ENCODE results near the gene ITGBL1. TPM values are rescaled to one million over a fixed set of nuclear protein-coding genes. Genes with fewer than 3 reads are reported as not detected.

The ITGBL1 gene
- total RNA-seq, 1 experiment from 2014 or later = 0.89 TPM

GRCh38 chr13:101624210-101624922 is 171.9 kb downstream of the ITGBL1 start:
- no peak for DNase-seq
- Histone ChIP-seq H3K9me3 (ENCODE audit: low read length) (no peaks in the 10 kb centered on the region), H3K4me3 (ENCODE audit: low read length) (no peak overlapping the region), H3K27me3 (ENCODE audit: low read length) (no peaks in the 10 kb centered on the region), H3K27ac (ENCODE audit: low read length) (no peak overlapping the region), H2AFZ (ENCODE audit: low read length) (no peak overlapping the region; the same call in 1 of the 2 replicates), H3K36me3 (ENCODE audit: insufficient read depth, low read length) (no peaks in the 10 kb centered on the region), H3K9ac (ENCODE audit: low read length) (no peak overlapping the region), H4K20me1 (ENCODE audit: insufficient read depth, low read depth, low read length) (no peaks in the 10 kb centered on the region), H3K9me2 (replicated peaks; ENCODE audit: insufficient read depth, low read length) (no peaks in the 10 kb centered on the region), H3K4me2 (ENCODE audit: low read depth, low read length, poor library complexity, severe bottlenecking) (no peak overlapping the region), H3K79me2 (ENCODE audit: low read length) (no peaks in the 10 kb centered on the region), H3K4me1 (ENCODE audit: low read length) (peaks cover 29% of the 10 kb centered on the region)

- Histone ChIP-seq H3K4me1 (ENCODE audit: low read length) (peaks cover 29% of the 10 kb centered on the region), H3K4me2 (ENCODE audit: low read depth, low read length, poor library complexity, severe bottlenecking) (no peak overlapping the region), H2AFZ (ENCODE audit: low read length) (no peak overlapping the region), H3K36me3 (ENCODE audit: insufficient read depth, low read length) (no peaks in the 10 kb centered on the region), H3K27ac (ENCODE audit: low read length) (no peak overlapping the region), H4K20me1 (ENCODE audit: insufficient read depth, low read depth, low read length) (no peaks in the 10 kb centered on the region), H3K9me2 (replicated peaks; ENCODE audit: insufficient read depth, low read length) (no peaks in the 10 kb centered on the region), H3K4me3 (ENCODE audit: low read length) (no peak overlapping the region), H3K9ac (ENCODE audit: low read length) (no peak overlapping the region), H3K27me3 (ENCODE audit: low read length) (no peaks in the 10 kb centered on the region), H3K79me2 (ENCODE audit: low read length) (no peaks in the 10 kb centered on the region), H3K9me3 (ENCODE audit: low read length) (no peaks in the 10 kb centered on the region)
- DNase-seq = no peak
Measured at GRCh38 chr13:101624981-101625380, 172.5 kb downstream of the ITGBL1 start.

GRCh38 chr13:101626925-101627555 is 174.6 kb downstream of the ITGBL1 start:
- H3K9me2 ChIP-seq (replicated peaks; ENCODE audit: insufficient read depth, low read length) = no peaks in the 10 kb centered on the region
- H2AFZ ChIP-seq (ENCODE audit: low read length) = peak overlapping the region; percentile 79
- no peaks in the 10 kb centered on the region for H3K27me3 ChIP-seq (ENCODE audit: low read length)
- peak; percentile 41 for DNase-seq
- H3K9ac ChIP-seq (ENCODE audit: low read length) = peak overlapping the region; percentile 40; the same call in 1 of the 2 replicates
- H3K36me3 ChIP-seq (ENCODE audit: insufficient read depth, low read length) = no peaks in the 10 kb centered on the region
- H3K4me2 ChIP-seq (ENCODE audit: low read depth, low read length, poor library complexity, severe bottlenecking) = peak overlapping the region; percentile 74
- H3K27ac ChIP-seq (ENCODE audit: low read length) = peak overlapping the region; percentile 36; the same call in 1 of the 2 replicates
- no peaks in the 10 kb centered on the region for H3K79me2 ChIP-seq (ENCODE audit: low read length)
- H3K4me3 ChIP-seq (ENCODE audit: low read length) = peak overlapping the region; percentile 53
- H3K4me1 ChIP-seq (ENCODE audit: low read length) = peaks cover 31% of the 10 kb centered on the region
- no peaks in the 10 kb centered on the region for H4K20me1 ChIP-seq (ENCODE audit: insufficient read depth, low read depth, low read length)
- H3K9me3 ChIP-seq (ENCODE audit: low read length) = no peaks in the 10 kb centered on the region

GRCh38 chr13:101627556-101627943 is 175.1 kb downstream of the ITGBL1 start:
- no peaks in the 10 kb centered on the region for H3K9me2 ChIP-seq (replicated peaks; ENCODE audit: insufficient read depth, low read length)
- peak overlapping the region; percentile 53 for H3K4me3 ChIP-seq (ENCODE audit: low read length)
- no peaks in the 10 kb centered on the region for H3K36me3 ChIP-seq (ENCODE audit: insufficient read depth, low read length)
- peaks cover 31% of the 10 kb centered on the region for H3K4me1 ChIP-seq (ENCODE audit: low read length)
- no peak overlapping the region for H3K27ac ChIP-seq (ENCODE audit: low read length)
- no peaks in the 10 kb centered on the region for H3K79me2 ChIP-seq (ENCODE audit: low read length)
- no peaks in the 10 kb centered on the region for H4K20me1 ChIP-seq (ENCODE audit: insufficient read depth, low read depth, low read length)
- 0 out of 2 replicates have a peak overlapping the region, but pooled peaks have one; percentile 40 for H3K9ac ChIP-seq (ENCODE audit: low read length)
- no peaks in the 10 kb centered on the region for H3K9me3 ChIP-seq (ENCODE audit: low read length)
- H3K27me3 ChIP-seq (ENCODE audit: low read length) = no peaks in the 10 kb centered on the region
- peak overlapping the region; percentile 79 for H2AFZ ChIP-seq (ENCODE audit: low read length)
- H3K4me2 ChIP-seq (ENCODE audit: low read depth, low read length, poor library complexity, severe bottlenecking) = peak overlapping the region; percentile 74
- DNase-seq = no peak

- H3K27ac ChIP-seq (ENCODE audit: low read length) = no peak overlapping the region
- no peak overlapping the region for H2AFZ ChIP-seq (ENCODE audit: low read length)
- no peaks in the 10 kb centered on the region for H3K79me2 ChIP-seq (ENCODE audit: low read length)
- no peaks in the 10 kb centered on the region for H4K20me1 ChIP-seq (ENCODE audit: insufficient read depth, low read depth, low read length)
- H3K9me2 ChIP-seq (replicated peaks; ENCODE audit: insufficient read depth, low read length) = no peaks in the 10 kb centered on the region
- H3K36me3 ChIP-seq (ENCODE audit: insufficient read depth, low read length) = no peaks in the 10 kb centered on the region
- H3K4me1 ChIP-seq (ENCODE audit: low read length) = peaks cover 29% of the 10 kb centered on the region
- H3K9me3 ChIP-seq (ENCODE audit: low read length) = no peaks in the 10 kb centered on the region
- H3K4me3 ChIP-seq (ENCODE audit: low read length) = no peak overlapping the region
- DNase-seq = no peak
- H3K4me2 ChIP-seq (ENCODE audit: low read depth, low read length, poor library complexity, severe bottlenecking) = no peak overlapping the region
- no peak overlapping the region for H3K9ac ChIP-seq (ENCODE audit: low read length)
- H3K27me3 ChIP-seq (ENCODE audit: low read length) = no peaks in the 10 kb centered on the region
Measured at GRCh38 chr13:101628900-101629299, 176.4 kb downstream of the ITGBL1 start.

GRCh38 chr13:101631395-101631794 is 178.9 kb downstream of the ITGBL1 start:
- H4K20me1 ChIP-seq (ENCODE audit: insufficient read depth, low read depth, low read length) = no peaks in the 10 kb centered on the region
- no peak overlapping the region for H2AFZ ChIP-seq (ENCODE audit: low read length)
- no peaks in the 10 kb centered on the region for H3K79me2 ChIP-seq (ENCODE audit: low read length)
- no peaks in the 10 kb centered on the region for H3K9me3 ChIP-seq (ENCODE audit: low read length)
- H3K4me3 ChIP-seq (ENCODE audit: low read length) = no peak overlapping the region
- no peaks in the 10 kb centered on the region for H3K27me3 ChIP-seq (ENCODE audit: low read length)
- H3K9me2 ChIP-seq (replicated peaks; ENCODE audit: insufficient read depth, low read length) = no peaks in the 10 kb centered on the region
- DNase-seq = no peak
- no peak overlapping the region for H3K4me2 ChIP-seq (ENCODE audit: low read depth, low read length, poor library complexity, severe bottlenecking)
- H3K27ac ChIP-seq (ENCODE audit: low read length) = no peak overlapping the region
- peaks cover 16% of the 10 kb centered on the region for H3K4me1 ChIP-seq (ENCODE audit: low read length)
- no peaks in the 10 kb centered on the region for H3K36me3 ChIP-seq (ENCODE audit: insufficient read depth, low read length)
- H3K9ac ChIP-seq (ENCODE audit: low read length) = no peak overlapping the region

GRCh38 chr13:101634142-101634541 is 181.7 kb downstream of the ITGBL1 start:
- H4K20me1 ChIP-seq (ENCODE audit: insufficient read depth, low read depth, low read length) = no peaks in the 10 kb centered on the region
- no peak overlapping the region for H2AFZ ChIP-seq (ENCODE audit: low read length)
- H3K4me1 ChIP-seq (ENCODE audit: low read length) = peaks cover 3% of the 10 kb centered on the region; the same call in 1 of the 2 replicates
- H3K4me2 ChIP-seq (ENCODE audit: low read depth, low read length, poor library complexity, severe bottlenecking) = no peak overlapping the region
- no peak overlapping the region for H3K27ac ChIP-seq (ENCODE audit: low read length)
- H3K9me3 ChIP-seq (ENCODE audit: low read length) = no peaks in the 10 kb centered on the region
- H3K4me3 ChIP-seq (ENCODE audit: low read length) = no peak overlapping the region
- no peaks in the 10 kb centered on the region for H3K79me2 ChIP-seq (ENCODE audit: low read length)
- H3K9ac ChIP-seq (ENCODE audit: low read length) = no peak overlapping the region
- no peaks in the 10 kb centered on the region for H3K27me3 ChIP-seq (ENCODE audit: low read length)
- no peaks in the 10 kb centered on the region for H3K36me3 ChIP-seq (ENCODE audit: insufficient read depth, low read length)
- no peak for DNase-seq
- H3K9me2 ChIP-seq (replicated peaks; ENCODE audit: insufficient read depth, low read length) = no peaks in the 10 kb centered on the region

- H2AFZ ChIP-seq (ENCODE audit: low read length) = no peak overlapping the region
- H3K4me1 ChIP-seq (ENCODE audit: low read length) = no peaks in the 10 kb centered on the region
- H3K79me2 ChIP-seq (ENCODE audit: low read length) = no peaks in the 10 kb centered on the region
- H3K9ac ChIP-seq (ENCODE audit: low read length) = no peak overlapping the region
- H3K9me3 ChIP-seq (ENCODE audit: low read length) = no peaks in the 10 kb centered on the region
- H3K36me3 ChIP-seq (ENCODE audit: insufficient read depth, low read length) = no peaks in the 10 kb centered on the region
- H3K9me2 ChIP-seq (replicated peaks; ENCODE audit: insufficient read depth, low read length) = no peaks in the 10 kb centered on the region
- no peaks in the 10 kb centered on the region for H3K27me3 ChIP-seq (ENCODE audit: low read length)
- no peak for DNase-seq
- no peak overlapping the region for H3K4me2 ChIP-seq (ENCODE audit: low read depth, low read length, poor library complexity, severe bottlenecking)
- no peak overlapping the region for H3K4me3 ChIP-seq (ENCODE audit: low read length)
- no peaks in the 10 kb centered on the region for H4K20me1 ChIP-seq (ENCODE audit: insufficient read depth, low read depth, low read length)
- H3K27ac ChIP-seq (ENCODE audit: low read length) = no peak overlapping the region
Measured at GRCh38 chr13:101639711-101640110, 187.2 kb downstream of the ITGBL1 start.

Measured in Karpas-422 (cell line).